ENCODE data around the gene COL12A1.

COL12A1 gene

GRCh38 chr6:75094614-75095200 is 111.1 kb downstream of the COL12A1 start:
- no peak for DNase-seq

GRCh38 chr6:75091467-75092190 is 114.2 kb downstream of the COL12A1 start:
- DNase-seq, result no peak

- no peak for DNase-seq
These were observed 115.3 kb downstream of the COL12A1 start for GRCh38 chr6:75090576-75090975.

GRCh38 chr6:75089921-75090320 is 115.9 kb downstream of the COL12A1 start:
- no peak for DNase-seq

- DNase-seq, result no peak
These were observed 116.5 kb downstream of the COL12A1 start for GRCh38 chr6:75089151-75089897.

GRCh38 chr6:75085931-75086635 is 119.8 kb downstream of the COL12A1 start:
- DNase-seq, result no peak

- no peak for DNase-seq
These were observed 120.9 kb downstream of the COL12A1 start for GRCh38 chr6:75084872-75085381.

GRCh38 chr6:75084018-75084417 is 121.8 kb downstream of the COL12A1 start:
- no peak for DNase-seq

GRCh38 chr6:75081921-75082320 is 123.9 kb downstream of the COL12A1 start:
- DNase-seq, result no peak

- DNase-seq, result no peak
These were observed 124.8 kb downstream of the COL12A1 start for GRCh38 chr6:75081047-75081446.

- DNase-seq, result no peak
These were observed 126.3 kb downstream of the COL12A1 start for GRCh38 chr6:75079589-75079988.

- DNase-seq, result no peak
These were observed 128.2 kb downstream of the COL12A1 start for GRCh38 chr6:75077701-75078100.

- DNase-seq, result no peak
These were observed 129.8 kb downstream of the COL12A1 start for GRCh38 chr6:75076009-75076408.

GRCh38 chr6:75070244-75070643 is 135.6 kb downstream of the COL12A1 start:
- no peak for DNase-seq

GRCh38 chr6:75065523-75065922 is 140.3 kb downstream of the COL12A1 start:
- no peak for DNase-seq

GRCh38 chr6:75052491-75052890 is 153.4 kb downstream of the COL12A1 start:
- no peak for DNase-seq

- DNase-seq, result no peak
These were observed 156.5 kb downstream of the COL12A1 start for GRCh38 chr6:75049308-75049707.

GRCh38 chr6:75044846-75045245 is 161.0 kb downstream of the COL12A1 start:
- DNase-seq, result no peak

- no peak for DNase-seq
These were observed 164.5 kb downstream of the COL12A1 start for GRCh38 chr6:75041381-75041780.

Data from activated T-cell treated with anti-CD3 and anti-CD28 coated beads, Interleukin-2, amount 50 U/mL, for 1 hour (primary cell).